Activated T-cell treated with anti-CD3 and anti-CD28 coated beads for 24 hours (primary cell): ENCODE data around the gene MYBPC2.
"Not testable (repeated sequence)": the region's sequence is repeated elsewhere in the genome, so short reads cannot be mapped to it uniquely, and the experiment has no call there.

Experiments
- DNase-seq: peaks from one replicate; pipeline ENCODE4 v3.0.0-alpha.2; 2020; ENCODE audit warnings: low read depth

MYBPC2 gene

GRCh38 chr19:50428772-50429463 is 3.8 kb upstream of the MYBPC2 start:
- no peak for DNase-seq

GRCh38 chr19:50430888-50431342 is 1.8 kb upstream of the MYBPC2 start:
- no peak for DNase-seq

- peak; percentile 83 for DNase-seq
These were observed 1.1 kb upstream of the MYBPC2 start for GRCh38 chr19:50431343-50432220.

- DNase-seq = no peak
These were observed 799 bp downstream of the MYBPC2 start for GRCh38 chr19:50433201-50434180.

- no peak for DNase-seq
These were observed 1.8 kb downstream of the MYBPC2 start for GRCh38 chr19:50434525-50434924.

GRCh38 chr19:50435221-50435620 is 2.5 kb downstream of the MYBPC2 start:
- no peak for DNase-seq

- no peak for DNase-seq
These were observed 2.9 kb downstream of the MYBPC2 start for GRCh38 chr19:50435627-50436026.

GRCh38 chr19:50437862-50438449 is 5.3 kb downstream of the MYBPC2 start:
- DNase-seq = no peak

- not testable (repeated sequence) for DNase-seq
These were observed 6.4 kb downstream of the MYBPC2 start for GRCh38 chr19:50439130-50439529.

GRCh38 chr19:50444059-50444458 is 11.4 kb downstream of the MYBPC2 start:
- no peak for DNase-seq

GRCh38 chr19:50447053-50447452 is 14.4 kb downstream of the MYBPC2 start:
- DNase-seq = no peak

GRCh38 chr19:50447750-50448149 is 15.1 kb downstream of the MYBPC2 start:
- DNase-seq = no peak

- no peak for DNase-seq
These were observed 16.7 kb downstream of the MYBPC2 start for GRCh38 chr19:50449236-50449899.

- no peak for DNase-seq
These were observed 17.9 kb downstream of the MYBPC2 start for GRCh38 chr19:50450369-50451222.

- DNase-seq = no peak
These were observed 18.5 kb downstream of the MYBPC2 start for GRCh38 chr19:50451223-50451534.

- DNase-seq = no peak
These were observed 20.6 kb downstream of the MYBPC2 start for GRCh38 chr19:50453243-50453642.

- DNase-seq = no peak
These were observed 23.3 kb downstream of the MYBPC2 start for GRCh38 chr19:50455992-50456391.

- DNase-seq = no peak
These were observed 24.6 kb downstream of the MYBPC2 start for GRCh38 chr19:50457300-50457699.

GRCh38 chr19:50458396-50459066 is 25.8 kb downstream of the MYBPC2 start:
- no peak for DNase-seq

GRCh38 chr19:50459067-50459456 is 26.4 kb downstream of the MYBPC2 start:
- no peak for DNase-seq
